Astrocyte of the cerebellum (primary cell): ENCODE measurements around the gene PSD.

Source experiments
- DNase-seq: peaks from one replicate; pipeline ENCODE4 v3.0.0-alpha.2; 2011; ENCODE audit warnings: low read depth
- H3K4me3 ChIP-seq: 2 replicates; pipeline ENCODE4 v1.5.1; 2011; ENCODE audit warnings: mild to moderate bottlenecking, low read depth, low read length, moderate library complexity
- CTCF ChIP-seq: IDR thresholded peaks from 2 replicates; pipeline ENCODE4 v1.5.1; 2012; ENCODE audit warnings: low read length, low read depth, moderate library complexity, mild to moderate bottlenecking; ENCODE audit errors: missing control alignments
- in situ Hi-C: cut with HindIII; loops from 2 replicates; pipeline ENCODE4 v1.10.0; 2017; ENCODE audit warnings: low sequenced_read_pairs

The PSD gene

DNA sequence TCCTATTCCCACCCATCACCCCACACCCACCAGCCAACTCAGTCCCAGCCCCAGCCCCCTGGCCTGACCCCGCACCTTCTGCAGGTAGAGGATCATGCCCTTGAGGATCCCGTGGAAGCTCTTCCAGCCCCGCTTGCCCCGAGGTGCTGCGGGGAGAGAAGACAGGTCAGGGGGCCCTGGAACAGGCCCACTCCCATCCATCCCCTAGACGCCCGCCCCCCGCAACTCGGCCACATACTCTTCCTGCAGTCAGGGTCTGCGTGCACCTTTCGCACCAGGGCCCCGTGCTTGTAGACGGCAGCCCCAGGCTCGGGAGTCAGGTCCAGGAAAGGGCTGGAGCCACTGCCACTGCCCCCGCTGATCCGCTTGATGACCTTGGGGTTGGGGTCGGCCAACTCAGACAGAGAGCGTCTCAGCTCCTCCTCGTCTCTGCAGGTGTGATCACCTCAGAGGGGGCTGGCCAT is 13.4 kb downstream of the PSD start:
- H3K4me3 ChIP-seq = no peak overlapping the region
- no peak for DNase-seq
- in situ Hi-C loops = no loop called here
- no peak for TF ChIP-seq CTCF

DNA sequence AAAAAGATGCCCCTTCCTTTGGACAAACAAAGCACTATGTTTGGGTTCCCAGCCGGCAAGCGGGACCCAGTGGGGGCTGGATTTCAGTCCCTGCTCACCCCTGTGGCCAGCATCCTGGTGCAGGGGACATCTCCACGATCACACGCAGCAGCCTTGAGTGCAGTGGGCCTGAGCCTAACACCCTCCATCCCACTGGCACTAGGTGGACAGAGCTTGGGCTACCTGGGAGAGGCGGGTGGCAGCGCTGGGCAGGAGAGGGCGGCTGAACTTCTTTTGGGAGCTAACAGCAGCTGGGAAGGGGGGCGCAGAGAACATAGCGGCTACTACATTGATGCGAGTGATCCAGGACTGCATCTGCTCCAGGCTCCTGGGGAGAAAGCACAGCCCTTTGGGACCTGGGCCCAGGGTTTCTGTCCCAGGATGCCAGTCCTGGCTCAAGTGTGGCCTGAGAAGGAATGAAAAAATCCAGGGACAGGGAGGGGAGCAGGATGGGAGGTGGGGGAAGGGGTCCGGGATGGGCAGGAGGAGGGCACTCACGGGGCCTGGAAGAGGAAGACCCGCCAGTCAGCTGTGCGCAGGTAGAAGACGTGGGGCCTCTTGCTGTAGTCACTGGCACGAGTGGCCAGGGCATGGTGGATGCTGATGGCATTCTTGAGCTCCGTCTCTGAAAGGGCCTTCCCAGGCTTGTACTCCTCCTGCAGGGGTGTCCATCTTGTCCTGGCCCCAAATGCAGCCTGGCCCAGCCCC is 14.1 kb downstream of the PSD start:
- TF ChIP-seq CTCF = no peak
- in situ Hi-C loops = no loop called here
- no peak for DNase-seq

DNA sequence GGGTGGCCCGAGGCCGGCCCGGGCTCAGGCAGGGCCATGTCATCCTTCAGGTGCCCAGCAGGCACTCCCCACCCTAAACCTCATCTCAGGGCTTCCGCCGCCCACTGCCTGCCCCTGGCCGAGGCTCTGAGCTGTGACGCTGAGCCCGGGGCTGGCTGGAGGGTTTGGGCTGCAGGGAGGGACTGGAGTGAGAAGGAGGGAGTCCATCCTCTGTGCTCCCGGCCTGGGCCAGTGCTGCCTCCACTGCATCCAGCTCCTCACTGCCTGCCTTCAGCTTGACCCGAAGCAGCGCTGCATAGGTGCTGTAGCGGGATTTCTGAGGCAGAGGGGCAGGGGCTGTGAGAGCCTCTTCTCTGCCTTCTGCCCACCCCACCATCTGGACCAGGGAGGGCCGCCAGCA is 15.5 kb downstream of the PSD start:
- no peak for DNase-seq
- in situ Hi-C loops = no loop called here
- no peak for TF ChIP-seq CTCF
- H3K4me3 ChIP-seq = no peak overlapping the region

More for the DNA sequence above, 14.1 kb downstream of the PSD start:
- no peak overlapping the region for H3K4me3 ChIP-seq

GRCh38 chr10:102402512-102402896 is 16.1 kb downstream of the PSD start:
- no peak overlapping the region for H3K4me3 ChIP-seq
- no peak for TF ChIP-seq CTCF
- in situ Hi-C loops = no loop called here
- DNase-seq = no peak

DNA sequence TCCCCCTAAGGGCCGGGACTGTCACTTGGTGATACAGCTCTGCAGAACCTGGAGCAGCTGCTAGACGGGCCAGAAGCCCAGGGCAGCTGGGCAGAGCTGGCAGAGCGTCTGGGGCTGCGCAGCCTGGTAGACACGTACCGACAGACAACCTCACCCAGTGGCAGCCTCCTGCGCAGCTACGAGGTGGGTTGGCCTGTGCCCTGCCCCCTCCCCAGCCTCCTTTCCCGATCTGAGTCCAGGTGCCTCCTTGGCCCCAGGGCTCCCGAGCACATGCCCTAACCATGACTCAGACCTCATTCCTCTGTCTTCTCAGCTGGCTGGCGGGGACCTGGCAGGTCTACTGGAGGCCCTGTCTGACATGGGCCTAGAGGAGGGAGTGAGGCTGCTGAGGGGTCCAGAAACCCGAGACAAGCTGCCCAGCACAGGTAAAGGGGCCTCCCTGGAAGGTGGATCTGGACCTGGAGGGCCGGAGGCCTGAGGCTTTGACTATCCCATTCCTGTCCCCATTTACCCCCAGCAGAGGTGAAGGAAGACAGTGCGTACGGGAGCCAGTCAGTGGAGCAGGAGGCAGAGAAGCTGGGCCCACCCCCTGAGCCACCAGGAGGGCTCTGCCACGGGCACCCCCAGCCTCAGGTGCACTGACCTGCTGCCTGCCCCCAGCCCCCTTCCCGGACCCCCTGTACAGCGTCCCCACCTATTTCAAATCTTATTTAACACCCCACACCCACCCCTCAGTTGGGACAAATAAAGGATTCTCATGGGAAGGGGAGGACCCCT is 16.7 kb downstream of the PSD start:
- TF ChIP-seq CTCF = no peak
- in situ Hi-C loops = no loop called here
- H3K4me3 ChIP-seq = no peak overlapping the region
- no peak for DNase-seq

GRCh38 chr10:102401342-102401654 is 17.3 kb downstream of the PSD start:
- no peak for DNase-seq
- TF ChIP-seq CTCF = no peak
- in situ Hi-C loops = no loop called here
- no peak overlapping the region for H3K4me3 ChIP-seq
